Chondrocyte (in vitro differentiated cells): ENCODE data around the gene GAB3. TPM values are rescaled to one million over a fixed set of nuclear protein-coding genes. Genes with fewer than 3 reads are reported as not detected.
A peak's percentile ranks its signal among the peaks of the same experiment; 100 is the strongest.

Experiments used
- DNase-seq: peaks from one replicate; pipeline ENCODE4 v3.0.0; 2021; ENCODE audit warnings: mixed read lengths, low spot score
- H3K27ac Mint-ChIP-seq: one replicate; pipeline ENCODE4 v1.8.0; 2021; ENCODE audit warnings: mild to moderate bottlenecking, moderate library complexity, mixed read lengths; ENCODE audit not compliant: unreplicated experiment
- H3K27me3 Mint-ChIP-seq: 2 replicates; pipeline ENCODE4 v1.8.0; 2021; ENCODE audit warnings: low read depth, mixed read lengths
- H3K36me3 Mint-ChIP-seq: 2 replicates; pipeline ENCODE4 v1.8.0; 2021; ENCODE audit warnings: low read depth, mixed read lengths
- H3K4me1 Mint-ChIP-seq: 2 replicates; pipeline ENCODE4 v1.8.0; 2021; ENCODE audit warnings: low read depth, mild to moderate bottlenecking, mixed read lengths
- H3K4me3 Mint-ChIP-seq: one replicate; pipeline ENCODE4 v1.8.0; 2021; ENCODE audit warnings: mild to moderate bottlenecking, moderate library complexity, mixed read lengths; ENCODE audit not compliant: unreplicated experiment
- H3K9me3 Mint-ChIP-seq: 2 replicates; pipeline ENCODE4 v1.8.0; 2021; ENCODE audit warnings: low read depth, mixed read lengths
- total RNA-seq: library from RNA; stranded (reverse); gene quantifications from 3 replicates; pipeline ENCODE4 v1.2.1, GENCODE V29; 2021
- TF ChIP-seq, protein P1 (sequence below): fragments of 200-600 bp; sonication (generic); IDR thresholded peaks from 2 replicates; pipeline ENCODE4 v1.5.0; 2021; ENCODE audit warnings: antibody characterized with exemption, mild to moderate bottlenecking, moderate library complexity

Gene GAB3
- total RNA-seq, 1 donor from 2014 or later: 2.0 TPM

DNA sequence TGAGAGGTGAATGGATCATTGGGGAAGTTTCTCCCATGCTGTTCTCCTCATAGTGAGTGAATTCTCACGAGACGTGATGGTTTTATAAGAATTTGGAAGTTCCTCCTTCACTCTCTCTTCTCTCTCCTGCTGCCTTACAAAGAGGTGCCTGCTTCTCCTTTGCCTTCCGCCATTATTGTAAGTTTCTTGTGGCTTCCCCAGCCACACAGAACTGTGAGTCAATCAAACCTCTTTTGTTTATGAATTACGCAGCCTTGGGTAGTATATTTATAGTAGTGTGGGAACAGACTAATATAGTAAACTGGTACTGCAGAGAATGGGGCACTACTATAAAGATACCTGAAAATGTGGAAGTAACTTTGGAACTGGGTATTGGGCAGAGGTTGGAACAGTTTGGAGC is 89.7 kb downstream of the GAB3 start:
- Mint-ChIP-seq H3K36me3 (no peaks in the 10 kb centered on the region), H3K27me3 (no peaks in the 10 kb centered on the region), H3K4me3 (no peak overlapping the region), H3K9me3 (peaks cover 34% of the 10 kb centered on the region), H3K4me1 (no peaks in the 10 kb centered on the region), H3K27ac (no peak overlapping the region)
- DNase-seq: no peak
- TF ChIP-seq, protein P1, sequence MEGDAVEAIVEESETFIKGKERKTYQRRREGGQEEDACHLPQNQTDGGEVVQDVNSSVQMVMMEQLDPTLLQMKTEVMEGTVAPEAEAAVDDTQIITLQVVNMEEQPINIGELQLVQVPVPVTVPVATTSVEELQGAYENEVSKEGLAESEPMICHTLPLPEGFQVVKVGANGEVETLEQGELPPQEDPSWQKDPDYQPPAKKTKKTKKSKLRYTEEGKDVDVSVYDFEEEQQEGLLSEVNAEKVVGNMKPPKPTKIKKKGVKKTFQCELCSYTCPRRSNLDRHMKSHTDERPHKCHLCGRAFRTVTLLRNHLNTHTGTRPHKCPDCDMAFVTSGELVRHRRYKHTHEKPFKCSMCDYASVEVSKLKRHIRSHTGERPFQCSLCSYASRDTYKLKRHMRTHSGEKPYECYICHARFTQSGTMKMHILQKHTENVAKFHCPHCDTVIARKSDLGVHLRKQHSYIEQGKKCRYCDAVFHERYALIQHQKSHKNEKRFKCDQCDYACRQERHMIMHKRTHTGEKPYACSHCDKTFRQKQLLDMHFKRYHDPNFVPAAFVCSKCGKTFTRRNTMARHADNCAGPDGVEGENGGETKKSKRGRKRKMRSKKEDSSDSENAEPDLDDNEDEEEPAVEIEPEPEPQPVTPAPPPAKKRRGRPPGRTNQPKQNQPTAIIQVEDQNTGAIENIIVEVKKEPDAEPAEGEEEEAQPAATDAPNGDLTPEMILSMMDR: no peak

DNA sequence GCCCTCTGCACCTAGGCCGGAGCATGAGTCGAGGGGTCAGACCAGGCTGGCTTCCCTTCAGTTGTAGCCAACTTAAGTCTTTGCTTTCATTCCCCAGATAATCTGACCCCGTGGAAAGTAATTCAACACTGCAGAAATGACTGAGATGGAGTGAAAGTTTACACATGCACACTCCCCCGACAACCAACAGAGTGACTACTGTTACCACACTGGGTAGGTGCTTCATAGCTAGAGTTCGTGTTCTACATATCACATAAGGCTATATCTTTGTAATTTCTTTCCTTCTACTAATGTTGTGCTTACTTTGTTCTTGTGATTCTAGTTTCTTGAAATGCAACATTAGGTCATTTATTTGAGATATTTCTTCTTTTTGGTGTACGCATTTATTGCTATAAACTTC is 90.3 kb downstream of the GAB3 start:
- H3K27ac Mint-ChIP-seq: no peak overlapping the region
- peaks cover 31% of the 10 kb centered on the region for H3K9me3 Mint-ChIP-seq
- no peaks in the 10 kb centered on the region for H3K4me1 Mint-ChIP-seq
- H3K4me3 Mint-ChIP-seq: no peak overlapping the region
- TF ChIP-seq, protein P1: no peak
- no peak for DNase-seq
- no peaks in the 10 kb centered on the region for H3K27me3 Mint-ChIP-seq
- H3K36me3 Mint-ChIP-seq: no peaks in the 10 kb centered on the region

DNA sequence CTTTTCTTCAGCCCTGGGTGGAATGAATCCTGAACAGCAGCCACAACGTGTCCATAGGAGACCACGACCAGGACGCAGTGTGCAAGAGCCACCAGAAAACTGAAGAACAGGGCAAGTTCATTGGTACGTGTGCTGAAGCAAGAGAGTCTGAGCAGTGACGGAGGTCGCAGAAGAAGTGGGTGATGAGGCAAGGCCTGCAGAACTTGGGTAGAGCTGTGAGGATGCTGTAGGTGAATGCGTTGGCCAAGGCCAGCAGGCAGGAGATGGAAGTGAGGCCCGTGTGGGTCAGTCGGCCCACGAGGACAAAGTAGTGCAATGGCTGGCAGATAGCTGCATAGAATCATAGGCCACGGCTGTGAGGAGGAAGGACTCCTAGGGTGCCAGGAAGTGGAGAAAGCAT is 91.9 kb downstream of the GAB3 start:
- H3K4me3 Mint-ChIP-seq: no peak overlapping the region
- H3K36me3 Mint-ChIP-seq: no peaks in the 10 kb centered on the region
- no peaks in the 10 kb centered on the region for H3K27me3 Mint-ChIP-seq
- DNase-seq: peak; percentile 59
- no peak overlapping the region for H3K27ac Mint-ChIP-seq
- TF ChIP-seq, protein P1: no peak
- H3K4me1 Mint-ChIP-seq: no peaks in the 10 kb centered on the region
- peaks cover 31% of the 10 kb centered on the region for H3K9me3 Mint-ChIP-seq

DNA sequence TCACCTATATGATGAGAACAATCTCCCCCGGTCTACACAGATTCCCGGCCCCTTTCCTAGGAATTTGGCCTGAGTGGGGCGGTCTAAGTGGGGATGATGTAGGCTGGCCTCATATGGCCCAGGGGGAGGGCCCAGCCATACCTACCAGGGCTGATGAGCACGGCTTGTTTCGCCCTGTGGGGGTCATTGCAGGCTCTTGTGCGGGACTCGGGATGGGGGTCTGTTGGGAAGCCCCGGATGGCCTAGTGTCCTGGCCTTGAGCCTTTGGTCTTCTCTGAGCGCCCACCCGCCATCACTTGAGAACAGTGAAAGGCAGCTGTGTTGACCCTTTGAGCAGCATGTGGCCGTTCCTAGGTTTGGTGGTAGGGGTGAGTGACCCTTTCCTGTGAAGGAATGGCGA is 92.7 kb downstream of the GAB3 start:
- H3K9me3 Mint-ChIP-seq: peaks cover 26% of the 10 kb centered on the region
- no peak overlapping the region for H3K27ac Mint-ChIP-seq
- no peaks in the 10 kb centered on the region for H3K27me3 Mint-ChIP-seq
- no peaks in the 10 kb centered on the region for H3K36me3 Mint-ChIP-seq
- TF ChIP-seq, protein P1: no peak
- DNase-seq: peak; percentile 62
- H3K4me3 Mint-ChIP-seq: no peak overlapping the region
- H3K4me1 Mint-ChIP-seq: no peaks in the 10 kb centered on the region

DNA sequence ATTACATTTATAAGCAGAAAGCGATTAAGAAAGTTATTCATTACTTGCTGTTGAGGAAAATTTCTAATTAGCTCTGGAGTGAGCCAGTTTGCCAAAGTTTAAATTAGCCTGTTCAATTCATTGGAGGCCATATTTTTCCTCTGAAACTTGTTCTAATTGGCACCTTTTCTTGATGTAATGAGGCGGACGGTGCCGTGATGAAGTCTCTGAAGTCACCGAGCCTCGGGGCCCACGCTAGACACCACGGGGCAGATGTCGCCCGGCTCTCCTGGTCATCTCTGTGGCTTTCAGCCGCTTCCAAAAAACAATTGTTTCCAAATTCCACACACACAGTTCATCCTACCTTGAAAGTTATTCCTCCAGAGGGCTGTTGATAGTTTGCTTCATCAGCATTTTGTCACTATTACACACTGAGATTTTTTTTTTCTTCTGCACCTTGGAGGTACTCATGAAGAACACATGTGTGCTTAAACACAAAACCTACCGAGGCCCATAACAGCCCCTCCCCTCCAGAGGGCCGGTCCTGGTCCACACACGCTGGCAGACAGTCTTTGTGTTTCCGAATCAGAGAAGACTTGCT is 93.6 kb downstream of the GAB3 start:
- peaks cover 26% of the 10 kb centered on the region for H3K9me3 Mint-ChIP-seq
- H3K4me1 Mint-ChIP-seq: no peaks in the 10 kb centered on the region
- TF ChIP-seq, protein P1: no peak
- DNase-seq: no peak
- H3K27me3 Mint-ChIP-seq: no peaks in the 10 kb centered on the region
- no peak overlapping the region for H3K4me3 Mint-ChIP-seq
- no peak overlapping the region for H3K27ac Mint-ChIP-seq
- H3K36me3 Mint-ChIP-seq: no peaks in the 10 kb centered on the region
